Mesenchymal stem cell (in vitro differentiated cells and primary cell): ENCODE results near the gene ERGIC1.

ENCODE experiments used
- DNase-seq: peaks from one replicate; pipeline ENCODE4 v3.0.0-alpha.2; 2013
- H2AFZ ChIP-seq: one replicate; pipeline ENCODE4 v1.6.1; 2013; ENCODE audit warnings: low read depth, mild to moderate bottlenecking, control low read depth, inconsistent platforms, low read length, moderate library complexity
- H2AK5ac ChIP-seq: 2 replicates; pipeline ENCODE4 v1.6.1; 2013; ENCODE audit warnings: low read length, moderate library complexity, mild to moderate bottlenecking, inconsistent platforms; ENCODE audit not compliant: severe bottlenecking
- H2BK120ac ChIP-seq: one replicate; pipeline ENCODE4 v1.6.1; 2013; ENCODE audit warnings: low read depth, mild to moderate bottlenecking, inconsistent platforms, low read length, moderate library complexity
- H2BK12ac ChIP-seq, 2 experiments: one replicate each; pipeline ENCODE4 v1.6.1; 2013; ENCODE audit warnings: inconsistent platforms in 2 of 2, low read length in 2 of 2, mild to moderate bottlenecking in 2 of 2, moderate library complexity in 2 of 2, control low read depth in 1 of 2
- H2BK15ac ChIP-seq: one replicate; pipeline ENCODE4 v1.6.1; 2013; ENCODE audit warnings: mild to moderate bottlenecking, low read depth, inconsistent platforms; ENCODE audit not compliant: poor library complexity, severe bottlenecking
- H2BK5ac ChIP-seq: 2 replicates; pipeline ENCODE4 v1.6.1; 2013; ENCODE audit warnings: low read depth, mild to moderate bottlenecking, low read length, control low read depth, inconsistent platforms; ENCODE audit not compliant: poor library complexity, severe bottlenecking
- H3K14ac ChIP-seq, 2 experiments: one replicate each; pipeline ENCODE4 v1.6.1; 2013; ENCODE audit warnings: inconsistent platforms in 2 of 2, low read length in 2 of 2, control low read depth in 1 of 2, mild to moderate bottlenecking in 1 of 2, moderate library complexity in 1 of 2
- H3K18ac ChIP-seq, 2 experiments: one replicate each; pipeline ENCODE4 v1.6.1; 2013; ENCODE audit warnings: inconsistent platforms in 2 of 2, low read length in 2 of 2, control low read depth in 1 of 2, low read depth in 1 of 2, mild to moderate bottlenecking in 1 of 2
- H3K23ac ChIP-seq, 2 experiments: one replicate each; pipeline ENCODE4 v1.6.1; 2013; ENCODE audit warnings: inconsistent platforms in 2 of 2, low read length in 2 of 2, mild to moderate bottlenecking in 2 of 2, moderate library complexity in 2 of 2, control low read depth in 1 of 2
- H3K27ac ChIP-seq: 2 replicates; pipeline ENCODE4 v1.5.1; 2013; ENCODE audit warnings: mild to moderate bottlenecking, moderate library complexity, low read length, control low read depth, inconsistent platforms; ENCODE audit not compliant: poor library complexity, severe bottlenecking
- H3K27me3 ChIP-seq, 2 experiments: 2 replicates each; pipeline versions ENCODE4 v1.6.1 to v1.7.0; 2013; ENCODE audit warnings: low read length in 2 of 2, mild to moderate bottlenecking in 2 of 2, moderate library complexity in 2 of 2, control low read depth in 1 of 2, inconsistent platforms in 1 of 2; ENCODE audit not compliant: control insufficient read depth in 1 of 2, insufficient read depth in 1 of 2
- H3K36me3 ChIP-seq, 2 experiments: 2 replicates each; pipeline versions ENCODE4 v1.6.1 to v1.7.0; 2013; ENCODE audit warnings: low read length in 2 of 2, control low read depth in 1 of 2, inconsistent platforms in 1 of 2, low read depth in 1 of 2, mild to moderate bottlenecking in 1 of 2; ENCODE audit not compliant: insufficient read depth in 2 of 2, control insufficient read depth in 1 of 2
- H3K4ac ChIP-seq, 2 experiments: one replicate each; pipeline ENCODE4 v1.6.1; 2013; ENCODE audit warnings: inconsistent platforms in 2 of 2, low read length in 2 of 2, mild to moderate bottlenecking in 2 of 2, moderate library complexity in 2 of 2, control low read depth in 1 of 2, low read depth in 1 of 2
- H3K4me1 ChIP-seq: 2 replicates; pipeline ENCODE4 v1.6.1; 2013; ENCODE audit warnings: low read depth, low read length, control low read depth; ENCODE audit not compliant: control insufficient read depth, insufficient read depth
- H3K4me2 ChIP-seq: 2 replicates; pipeline ENCODE4 v1.6.1; 2013; ENCODE audit warnings: low read length, mild to moderate bottlenecking, inconsistent platforms; ENCODE audit not compliant: poor library complexity, severe bottlenecking
- H3K4me3 ChIP-seq, 2 experiments: 2 replicates each; pipeline versions ENCODE4 v1.5.1 to v1.7.0; 2013; ENCODE audit warnings: low read length in 2 of 2, mild to moderate bottlenecking in 2 of 2, control low read depth in 1 of 2, low read depth in 1 of 2; ENCODE audit not compliant: insufficient read depth in 1 of 2
- H3K79me1 ChIP-seq: replicated peaks from 2 replicates; pipeline ENCODE4 v1.6.1; 2013; ENCODE audit warnings: mild to moderate bottlenecking, control low read depth, low read length, inconsistent platforms; ENCODE audit not compliant: poor library complexity, severe bottlenecking
- H3K9ac ChIP-seq: 2 replicates; pipeline ENCODE4 v1.7.0; 2013; ENCODE audit warnings: mild to moderate bottlenecking, low read length, moderate library complexity
- H3K9me3 ChIP-seq: 2 replicates; pipeline ENCODE4 v1.7.0; 2013; ENCODE audit warnings: mild to moderate bottlenecking, low read length; ENCODE audit not compliant: control insufficient read depth
- H4K8ac ChIP-seq: one replicate; pipeline ENCODE4 v1.6.1; 2013; ENCODE audit warnings: inconsistent platforms, mild to moderate bottlenecking, low read length, moderate library complexity
- H4K91ac ChIP-seq: one replicate; pipeline ENCODE4 v1.6.1; 2013; ENCODE audit warnings: mild to moderate bottlenecking, low read length, inconsistent platforms
- WGBS: methylation state at CpG from one replicate; pipeline ENCODE4 v1.1.7; 2013; ENCODE audit warnings: mixed read lengths; 5-methylcytosine and 5-hydroxymethylcytosine counted together

ERGIC1 gene

GRCh38 chr5:172830876-172831662, 3.0 kb upstream of the ERGIC1 start:
- Histone ChIP-seq H3K27ac (no peak overlapping the region), H3K9ac (peak overlapping the region; percentile 77), H3K4me1 (peaks cover 17% of the 10 kb centered on the region), H2BK15ac (no peak overlapping the region), H2AFZ (no peak overlapping the region), H3K4me2 (no peak overlapping the region), H3K4me3 (no peak overlapping the region), H4K8ac (no peak overlapping the region), H2AK5ac (no peak overlapping the region), H3K9me3 (peaks cover 11% of the 10 kb centered on the region), H3K36me3 (no peaks in the 10 kb centered on the region), H3K4ac (no peak overlapping the region), H2BK120ac (no peak overlapping the region), H3K79me1 (no peaks in the 10 kb centered on the region), H2BK5ac (no peak overlapping the region), H3K23ac (no peak overlapping the region), H2BK12ac (no peak overlapping the region), H3K18ac (no peak overlapping the region), H4K91ac (no peak overlapping the region), H3K14ac (no peak overlapping the region), H3K27me3 (no peaks in the 10 kb centered on the region)
- WGBS, result 76% methylated on average over 14 of the region's 14 CpGs
- peak; percentile 74 for DNase-seq

- 94% methylated on average over 14 of the region's 14 CpGs for WGBS
- no peak overlapping the region for H2AFZ ChIP-seq
- no peak overlapping the region for H2BK15ac ChIP-seq
These were observed 1.4 kb upstream of the ERGIC1 start for GRCh38 chr5:172832383-172833315.

DNA sequence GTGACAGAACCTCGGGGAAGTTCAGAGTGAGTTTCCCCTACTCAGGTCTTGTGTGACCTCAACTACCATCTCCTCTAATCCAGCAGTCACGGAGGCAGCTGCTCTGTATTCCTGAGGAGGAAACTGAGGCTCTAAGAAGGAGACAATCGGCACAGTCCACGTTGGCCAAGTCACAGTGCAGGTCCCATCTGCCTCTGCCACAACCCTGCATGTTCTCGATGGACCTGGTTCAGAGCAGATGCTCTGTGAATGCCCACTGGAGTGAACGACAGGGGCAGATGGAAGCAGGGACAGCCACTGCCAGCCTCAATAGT, 722 bp upstream of the ERGIC1 start:
- WGBS, result 68% methylated on average over 6 of the region's 6 CpGs
- peak overlapping the region; percentile 1 for H4K91ac ChIP-seq
- peak overlapping the region in 1 of 2 experiments; percentile 66 for H3K14ac ChIP-seq
- H3K9ac ChIP-seq, result peak overlapping the region; percentile 93
- H2BK15ac ChIP-seq, result no peak overlapping the region
- H3K4me2 ChIP-seq, result no peak overlapping the region
- no peak overlapping the region for H2AFZ ChIP-seq
- H3K4me3 ChIP-seq, result peak overlapping the region in 1 of 2 experiments; percentile 92
- no peak overlapping the region for H3K27ac ChIP-seq
- peak overlapping the region; percentile 47 for H2AK5ac ChIP-seq
- peak overlapping the region in 1 of 2 experiments; percentile 40 for H3K4ac ChIP-seq
- no peak for DNase-seq
- H3K18ac ChIP-seq, result peak overlapping the region in 1 of 2 experiments; percentile 18
- peak overlapping the region; percentile 51 to 82 for H2BK12ac ChIP-seq
- peaks cover 1% of the 10 kb centered on the region for H3K79me1 ChIP-seq
- H3K36me3 ChIP-seq, result peaks cover 13 to 18% of the 10 kb centered on the region in 2 experiments
- H3K23ac ChIP-seq, result no peak overlapping the region
- peak overlapping the region; percentile 10 for H4K8ac ChIP-seq
- H2BK120ac ChIP-seq, result no peak overlapping the region
- no peaks in the 10 kb centered on the region for H3K9me3 ChIP-seq
- H2BK5ac ChIP-seq, result no peak overlapping the region
- no peaks in the 10 kb centered on the region for H3K27me3 ChIP-seq
- peaks cover 30% of the 10 kb centered on the region for H3K4me1 ChIP-seq

More at GRCh38 chr5:172832383-172833315, 1.4 kb upstream of the ERGIC1 start:
- H3K4me3 ChIP-seq, result no peak overlapping the region
- no peak for DNase-seq
- H3K4me2 ChIP-seq, result no peak overlapping the region
- no peak overlapping the region for H4K8ac ChIP-seq
- peaks cover 1% of the 10 kb centered on the region for H3K79me1 ChIP-seq
- no peaks in the 10 kb centered on the region for H3K27me3 ChIP-seq
- H3K36me3 ChIP-seq, result peaks cover 7 to 13% of the 10 kb centered on the region in 2 experiments
- H3K9me3 ChIP-seq, result no peaks in the 10 kb centered on the region
- no peak overlapping the region for H2BK5ac ChIP-seq
- H3K18ac ChIP-seq, result no peak overlapping the region
- no peak overlapping the region for H4K91ac ChIP-seq
- no peak overlapping the region for H3K4ac ChIP-seq
- peak overlapping the region; percentile 47 for H2AK5ac ChIP-seq
- no peak overlapping the region for H3K23ac ChIP-seq
- H2BK12ac ChIP-seq, result peak overlapping the region in 1 of 2 experiments; percentile 23
- H3K27ac ChIP-seq, result no peak overlapping the region
- peaks cover 23% of the 10 kb centered on the region for H3K4me1 ChIP-seq
- H2BK120ac ChIP-seq, result no peak overlapping the region
- no peak overlapping the region for H3K14ac ChIP-seq
- H3K9ac ChIP-seq, result peak overlapping the region; percentile 93
